Prostate gland (tissue), 2 donors: ENCODE data around the gene SH3PXD2B.
"Not testable (repeated sequence)": the region's sequence is repeated elsewhere in the genome, so short reads cannot be mapped to it uniquely, and the experiment has no call there.

ENCODE experiments used
- CTCF ChIP-seq, 4 experiments: fragments of 200-600 bp in 2 of 4; fragments of 450-650 bp in 2 of 4; sonication (generic) in 2 of 4; IDR thresholded peaks; 1 replicate in 3 of 4; 2 replicates in 1 of 4; pipeline ENCODE4 v1.5.1; 2016 to 2019; ENCODE audit warnings: antibody characterized with exemption in 4 of 4, mild to moderate bottlenecking in 2 of 4, moderate library complexity in 2 of 4
- POLR2A ChIP-seq: fragments of 450-650 bp; IDR thresholded peaks from one replicate; pipeline ENCODE4 v1.6.1; 2016; ENCODE audit warnings: antibody characterized with exemption, mild to moderate bottlenecking
- POLR2AphosphoS5 ChIP-seq: sonication (generic); formaldehyde crosslinking; IDR thresholded peaks from one replicate; pipeline ENCODE4 v1.6.1; 2017; ENCODE audit warnings: antibody characterized with exemption

- not testable (repeated sequence) for TF ChIP-seq CTCF (IDR thresholded peaks at IDR 0.05); POLR2A; POLR2AphosphoS5
These were observed 167.2 kb downstream of the SH3PXD2B start for GRCh38 chr5:172287140-172287539.
